ENCODE measurements around the gene RBM43. TPM values are rescaled to one million over a fixed set of nuclear protein-coding genes. Genes with fewer than 3 reads are reported as not detected.
"Not testable (repeated sequence)": the region's sequence is repeated elsewhere in the genome, so short reads cannot be mapped to it uniquely, and the experiment has no call there.

The RBM43 gene
- 3.4 TPM for total RNA-seq

GRCh38 chr2:151261231-151261976 lies at the start of gene RBM43:
Gene RBM43, minus strand, starts transcription at chr2:151261863. Its CDS starts 136 bp downstream, at chr2:151261727.
- ATAC-seq (peak; percentile 88), DNase-seq (ENCODE audit: low spot score) (peak; percentile 93)

GRCh38 chr2:151310313-151310712 lies 48.6 kb upstream of the RBM43 start:
- DNase-seq (ENCODE audit: low spot score); ATAC-seq: not testable (repeated sequence)

DNA sequence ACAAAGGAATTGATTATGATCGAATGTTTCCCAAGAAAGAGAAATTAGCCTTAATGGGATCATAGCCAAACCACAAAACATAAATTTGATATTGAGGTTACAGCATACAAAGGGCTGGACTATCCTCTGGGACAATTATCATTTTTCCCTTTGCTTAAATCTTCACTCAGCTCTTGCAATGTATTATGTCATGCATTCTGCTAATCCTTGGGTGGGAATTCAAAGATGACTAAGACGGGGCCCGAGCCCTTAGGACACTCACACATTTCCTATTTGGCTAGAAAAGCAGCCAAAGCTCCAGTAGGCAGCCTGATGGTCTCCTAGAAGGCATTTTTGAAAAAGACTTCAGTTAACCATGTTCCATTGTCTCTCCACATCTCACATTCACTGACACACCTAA lies 45.0 kb upstream of the RBM43 start:
- no peak for ATAC-seq
- DNase-seq (ENCODE audit: low spot score): no peak

GRCh38 chr2:151305129-151305691 lies 43.5 kb upstream of the RBM43 start:
- DNase-seq (ENCODE audit: low spot score) (no peak), ATAC-seq (no peak)

DNA sequence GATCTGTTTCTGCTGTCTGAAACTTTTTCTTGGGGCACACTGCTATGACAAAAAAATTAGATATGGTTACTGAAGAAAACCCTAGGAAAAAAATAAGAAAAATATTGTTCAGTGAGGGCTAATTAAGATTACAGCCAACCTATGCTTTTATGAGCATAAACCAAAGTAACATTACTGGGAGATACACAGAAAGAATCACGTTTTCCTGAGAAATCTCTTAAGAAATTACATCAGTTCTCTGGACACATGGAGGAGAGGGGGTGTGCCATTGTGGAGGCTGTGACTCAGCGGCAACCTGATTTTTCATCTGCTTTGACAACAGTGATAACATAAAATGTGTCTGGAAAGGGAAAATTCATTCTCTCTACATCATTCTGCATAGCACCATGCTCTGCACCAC lies 41.2 kb upstream of the RBM43 start:
- ATAC-seq: no peak
- no peak for DNase-seq (ENCODE audit: low spot score)

GRCh38 chr2:151302404-151302803 lies 40.7 kb upstream of the RBM43 start:
- DNase-seq (ENCODE audit: low spot score) (no peak), ATAC-seq (no peak)

GRCh38 chr2:151299920-151300539 lies 38.4 kb upstream of the RBM43 start:
- DNase-seq (ENCODE audit: low spot score) (no peak), ATAC-seq (no peak)

DNA sequence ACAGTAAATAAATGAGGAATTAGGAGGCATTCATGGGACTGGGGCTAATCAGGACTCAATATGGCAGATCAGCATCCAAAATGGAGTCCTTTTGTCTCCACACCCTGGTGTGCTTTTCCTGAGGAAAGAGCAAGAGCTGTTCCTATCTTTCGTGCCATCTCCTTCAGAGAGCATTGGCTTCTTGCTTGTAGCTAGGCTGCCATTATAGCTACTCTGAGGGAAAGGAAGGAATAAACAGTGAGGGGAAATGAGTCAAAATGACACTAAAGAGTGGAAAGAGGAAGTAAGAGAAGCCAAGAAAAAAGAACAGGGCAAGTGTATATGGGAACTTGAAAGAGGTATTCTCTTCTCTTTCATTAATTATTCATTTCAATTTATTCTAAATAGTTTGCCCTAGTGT lies 36.2 kb upstream of the RBM43 start:
- ATAC-seq: no peak

DNA sequence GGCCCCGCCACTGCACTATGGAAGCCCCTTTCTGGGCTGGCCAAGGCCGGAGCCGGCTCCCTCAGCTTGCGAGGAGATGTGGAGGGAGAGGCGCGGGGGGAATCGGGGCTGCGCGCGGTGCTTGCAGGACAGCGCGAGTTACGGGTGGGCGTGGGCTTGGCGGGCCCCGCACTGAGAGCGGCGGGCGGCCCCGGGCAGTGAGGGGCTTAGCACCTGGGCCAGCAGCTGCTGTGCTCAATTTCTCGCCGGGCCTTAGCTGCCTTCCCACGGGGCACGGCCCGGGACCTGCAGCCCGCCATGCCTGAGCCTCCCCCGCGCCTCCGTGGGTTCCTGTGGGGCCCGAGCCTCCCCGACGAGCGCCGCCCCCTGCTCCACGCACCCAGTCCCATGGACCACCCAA lies 34.3 kb upstream of the RBM43 start:
- not testable (repeated sequence) for ATAC-seq

More for the DNA sequence above, 36.2 kb upstream of the RBM43 start:
- no peak for DNase-seq (ENCODE audit: low spot score)

DNA sequence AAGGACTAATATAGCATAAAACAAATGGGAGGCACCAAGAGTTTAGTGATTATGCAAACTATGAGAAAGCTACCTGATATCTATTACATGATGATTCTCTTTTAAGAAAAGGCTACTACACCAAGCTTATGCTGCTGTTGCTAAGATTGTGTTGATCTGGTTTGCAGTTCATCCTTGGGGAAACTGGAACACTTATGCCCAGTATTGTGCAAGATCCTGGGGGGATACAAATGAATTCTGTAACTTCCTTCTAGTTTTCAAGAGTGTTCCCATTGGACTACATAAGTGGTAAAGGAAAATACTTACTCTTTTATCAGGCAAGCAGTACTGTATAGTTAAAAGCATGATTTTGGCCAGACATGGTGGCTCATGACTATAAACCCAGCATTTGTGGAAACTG lies 30.9 kb upstream of the RBM43 start:
- DNase-seq (ENCODE audit: low spot score) (no peak), ATAC-seq (no peak)

More for the DNA sequence above, 34.3 kb upstream of the RBM43 start:
- not testable (repeated sequence) for DNase-seq (ENCODE audit: low spot score)

GRCh38 chr2:151292141-151292540 lies 30.5 kb upstream of the RBM43 start:
- DNase-seq (ENCODE audit: low spot score): no peak
- peak; percentile 40 for ATAC-seq

GRCh38 chr2:151291224-151291623 lies 29.6 kb upstream of the RBM43 start:
- no peak for ATAC-seq
- DNase-seq (ENCODE audit: low spot score): no peak

DNA sequence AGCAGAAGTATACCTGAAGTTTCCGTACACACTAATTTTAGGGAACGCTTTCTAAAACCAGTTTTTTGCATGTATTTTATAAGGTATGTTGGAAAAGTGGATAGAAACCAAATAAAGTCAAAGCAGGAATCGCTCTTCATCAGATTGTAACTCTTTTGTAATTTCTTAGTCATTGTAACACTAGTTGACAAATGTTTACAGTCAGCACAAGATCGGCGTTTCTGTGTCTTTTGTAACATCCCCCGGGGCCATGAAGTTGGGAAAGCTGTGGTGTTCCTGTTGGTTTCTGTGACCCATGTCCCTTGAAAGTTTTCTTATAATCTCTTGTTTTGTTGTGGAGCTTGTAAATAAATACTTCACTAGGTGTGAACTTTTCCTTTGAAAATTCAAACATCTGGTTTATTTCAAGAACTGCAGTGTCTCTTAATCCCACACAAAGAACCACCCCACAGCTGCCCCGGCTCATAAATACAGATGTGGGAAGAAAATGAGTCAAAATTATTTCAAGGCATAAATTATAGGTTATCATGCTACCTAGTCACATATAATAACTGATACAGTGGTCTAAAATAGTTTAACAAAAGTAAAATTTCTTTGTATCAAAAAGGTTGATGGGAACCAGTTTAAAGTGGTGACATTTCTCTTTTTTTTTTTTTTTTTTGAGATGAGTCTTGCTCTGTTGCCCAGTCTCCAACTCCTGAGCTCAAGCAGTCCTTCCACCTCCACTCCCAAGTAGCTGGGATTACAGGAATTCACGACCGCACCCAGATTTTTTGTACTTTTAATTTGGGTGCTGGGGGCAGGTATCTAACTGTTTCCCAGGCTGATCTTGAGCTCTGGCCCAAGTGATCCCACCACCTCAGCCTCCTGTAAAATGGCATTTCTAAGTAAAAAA lies 28.6 kb upstream of the RBM43 start:
- DNase-seq (ENCODE audit: low spot score) (peak; percentile 56), ATAC-seq (peak; percentile 46)

GRCh38 chr2:151287513-151288250 lies 26.0 kb upstream of the RBM43 start:
- DNase-seq (ENCODE audit: low spot score) (no peak), ATAC-seq (no peak)

DNA sequence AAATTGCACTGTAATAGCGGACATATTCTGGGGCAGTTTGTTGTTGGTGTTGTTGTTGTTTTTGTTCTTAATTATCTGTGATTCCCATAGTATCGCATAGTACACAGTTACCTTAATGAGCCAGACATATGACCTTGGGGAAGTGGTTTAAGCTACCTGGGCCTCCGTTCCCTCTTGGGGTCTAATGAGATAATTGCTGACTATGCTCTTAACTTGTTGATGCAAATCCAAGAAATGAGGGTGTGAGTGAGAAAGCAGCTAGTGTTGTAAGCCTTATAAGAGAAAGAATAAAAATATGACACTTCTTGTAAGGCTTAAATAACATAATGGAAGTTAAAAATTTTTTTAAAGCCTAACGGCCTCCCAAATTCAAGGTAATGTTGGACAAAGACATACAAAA lies 20.7 kb upstream of the RBM43 start:
- ATAC-seq: no peak
- DNase-seq (ENCODE audit: low spot score): no peak

DNA sequence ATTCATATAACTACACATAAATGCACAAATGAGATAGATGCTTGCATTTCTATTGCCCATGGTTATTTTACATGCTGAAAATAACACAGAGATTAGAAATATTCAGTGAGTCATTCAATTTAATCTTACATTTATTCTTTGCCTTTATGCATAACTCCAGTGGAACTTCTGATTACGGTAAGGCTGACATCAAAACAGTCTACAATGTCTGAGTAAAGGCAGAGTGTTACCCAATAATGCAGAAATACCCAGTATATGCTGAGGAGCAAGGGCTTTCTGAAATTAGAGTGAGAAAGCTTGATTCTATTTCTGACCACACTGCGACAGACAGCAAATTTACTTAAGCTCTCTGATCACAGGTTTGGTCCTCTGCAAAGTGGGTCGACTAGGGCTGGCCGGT lies 18.6 kb upstream of the RBM43 start:
- ATAC-seq (no peak), DNase-seq (ENCODE audit: low spot score) (no peak)

GRCh38 chr2:151278487-151278886 lies 16.8 kb upstream of the RBM43 start:
- ATAC-seq (no peak), DNase-seq (ENCODE audit: low spot score) (no peak)

- no peak for DNase-seq (ENCODE audit: low spot score)
- no peak for ATAC-seq
Observed at GRCh38 chr2:151277067-151277466, 15.4 kb upstream of the RBM43 start.

GRCh38 chr2:151275291-151275690 lies 13.6 kb upstream of the RBM43 start:
- ATAC-seq (no peak), DNase-seq (ENCODE audit: low spot score) (no peak)

DNA sequence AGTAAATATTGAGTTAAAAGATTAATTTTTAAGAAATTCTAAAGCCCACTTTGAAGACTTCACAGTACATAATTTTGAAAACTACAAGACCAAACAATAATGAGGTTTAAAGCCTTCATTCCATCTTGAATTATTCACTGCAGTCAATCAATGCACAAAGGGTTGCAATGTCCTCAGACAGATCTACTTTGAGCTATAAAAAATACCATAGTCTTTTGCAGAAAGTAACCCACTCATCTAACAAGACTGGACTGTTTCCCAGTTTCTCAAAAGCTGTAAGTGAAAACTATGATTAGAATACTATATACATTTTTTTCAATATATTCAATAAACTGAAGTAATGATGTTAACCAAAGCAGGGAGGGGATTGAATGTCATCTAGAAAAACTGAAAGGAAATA lies 10.2 kb upstream of the RBM43 start:
- DNase-seq (ENCODE audit: low spot score): no peak
- no peak for ATAC-seq
